DND-41 (cell line): ENCODE measurements around the gene XIRP2.

Experiments
- EZH2 ChIP-seq: IDR thresholded peaks from 3 replicates; pipeline ENCODE4 v1.6.1; 2012; ENCODE audit warnings: borderline replicate concordance, low read depth, mild to moderate bottlenecking, moderate library complexity, low read length, inconsistent platforms; ENCODE audit not compliant: severe bottlenecking
- TF ChIP-seq, protein P1 (sequence below): IDR thresholded peaks from 2 replicates; pipeline ENCODE4 v1.5.1; 2012; ENCODE audit warnings: borderline replicate concordance, low read length, moderate library complexity, mild to moderate bottlenecking; ENCODE audit not compliant: poor library complexity, severe bottlenecking; ENCODE audit errors: extremely low read depth

DNA sequence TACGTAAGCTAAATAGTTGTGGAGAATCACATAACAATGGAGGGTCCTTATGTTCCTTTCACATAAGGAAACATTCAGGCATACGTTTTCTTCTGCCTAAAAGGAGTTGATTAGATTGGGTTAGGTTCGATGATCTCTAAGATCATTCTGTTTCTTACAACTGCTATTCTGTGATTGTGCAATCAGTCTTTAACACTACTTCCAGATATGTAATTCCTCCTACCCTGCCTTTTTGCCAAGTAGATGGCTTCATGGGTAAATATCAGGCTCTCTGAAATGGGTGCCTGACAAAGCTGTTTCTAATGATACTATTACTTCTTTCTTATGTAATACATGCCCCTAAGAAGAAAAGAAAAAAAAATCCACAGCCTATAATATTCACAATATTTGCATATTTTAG lies 321.5 kb downstream of the XIRP2 start:
- TF ChIP-seq, protein P1, sequence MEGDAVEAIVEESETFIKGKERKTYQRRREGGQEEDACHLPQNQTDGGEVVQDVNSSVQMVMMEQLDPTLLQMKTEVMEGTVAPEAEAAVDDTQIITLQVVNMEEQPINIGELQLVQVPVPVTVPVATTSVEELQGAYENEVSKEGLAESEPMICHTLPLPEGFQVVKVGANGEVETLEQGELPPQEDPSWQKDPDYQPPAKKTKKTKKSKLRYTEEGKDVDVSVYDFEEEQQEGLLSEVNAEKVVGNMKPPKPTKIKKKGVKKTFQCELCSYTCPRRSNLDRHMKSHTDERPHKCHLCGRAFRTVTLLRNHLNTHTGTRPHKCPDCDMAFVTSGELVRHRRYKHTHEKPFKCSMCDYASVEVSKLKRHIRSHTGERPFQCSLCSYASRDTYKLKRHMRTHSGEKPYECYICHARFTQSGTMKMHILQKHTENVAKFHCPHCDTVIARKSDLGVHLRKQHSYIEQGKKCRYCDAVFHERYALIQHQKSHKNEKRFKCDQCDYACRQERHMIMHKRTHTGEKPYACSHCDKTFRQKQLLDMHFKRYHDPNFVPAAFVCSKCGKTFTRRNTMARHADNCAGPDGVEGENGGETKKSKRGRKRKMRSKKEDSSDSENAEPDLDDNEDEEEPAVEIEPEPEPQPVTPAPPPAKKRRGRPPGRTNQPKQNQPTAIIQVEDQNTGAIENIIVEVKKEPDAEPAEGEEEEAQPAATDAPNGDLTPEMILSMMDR, result no peak
- no peak for TF ChIP-seq EZH2
